Testis (tissue), 3 donors: ENCODE data around the gene GNAT1. TPM values are rescaled to one million over a fixed set of nuclear protein-coding genes. Genes with fewer than 3 reads are reported as not detected.

Experiments used
- DNase-seq: peaks from one replicate; pipeline ENCODE4 v3.0.0-alpha.2; 2019
- H3K27ac ChIP-seq, 2 donors: fragments of 200-600 bp; sonication (generic); one replicate each; pipeline ENCODE4 v1.5.1; 2019
- H3K27me3 ChIP-seq: fragments of 200-600 bp; sonication (generic); one replicate; pipeline ENCODE4 v1.5.1; 2019
- H3K36me3 ChIP-seq: fragments of 200-600 bp; sonication (generic); one replicate; pipeline ENCODE4 v1.5.1; 2017; ENCODE audit warnings: low read depth; ENCODE audit errors: missing control alignments
- H3K4me1 ChIP-seq: fragments of 200-600 bp; sonication (generic); one replicate; pipeline ENCODE4 v1.5.1; 2019
- H3K4me3 ChIP-seq, 2 donors: fragments of 200-600 bp; sonication (generic); one replicate each; pipeline ENCODE4 v1.5.1; 2017 to 2019
- H3K9me3 ChIP-seq: fragments of 200-600 bp; sonication (generic); one replicate; pipeline ENCODE4 v1.5.1; 2017
- POLR2A ChIP-seq: fragments of 450-650 bp; IDR thresholded peaks from one replicate; pipeline ENCODE4 v1.6.1; 2017; ENCODE audit warnings: antibody characterized with exemption, mild to moderate bottlenecking, moderate library complexity
- WGBS, 2 donors: methylation state at CpG; one replicate each; pipeline ENCODE4 v1.1.5; 2018; 5-methylcytosine and 5-hydroxymethylcytosine counted together
- intact Hi-C: fragments of 100-400 bp; cut with DNase I; formaldehyde crosslinking; loops from one replicate; pipeline ENCODE4 v1.15.1; 2023; ENCODE audit warnings: low total_unique reads
- polyA plus RNA-seq: library from polyadenylated mRNA; stranded (reverse); fragments of 350-450 nt; fragmentation: Illumina TruSeq; extraction: RNeasy Lipid Tissue Mini Kit (QIAGEN cat#74804); gene quantifications from one replicate; pipeline ENCODE4 v1.2.3, GENCODE V29; 2014; ENCODE audit warnings: low read depth, low replicate concordance; ENCODE audit not compliant: insufficient read depth
- total RNA-seq, 2 donors: library from RNA; depleted of rRNA; stranded (reverse); fragments of >200 nt; gene quantifications; one replicate each; pipeline ENCODE4 v1.2.3, GENCODE V29; 2016
- TF ChIP-seq, protein P1 (sequence below), 3 experiments: fragments of 450-650 bp in 2 of 3; fragments of 200-600 bp in 1 of 3; sonication (generic) in 1 of 3; IDR thresholded peaks; one replicate each; pipeline ENCODE4 v1.5.1; 2016 to 2019; ENCODE audit warnings: antibody characterized with exemption in 3 of 3, mild to moderate bottlenecking in 2 of 3, moderate library complexity in 1 of 3

Gene GNAT1
- total and polyA plus RNA-seq, 3 donors from 2014 or later = 0.93 to 2.3 (median 1.2) TPM

- Histone ChIP-seq H3K27me3 (no peaks in the 10 kb centered on the region), H3K4me3 (no peak overlapping the region), H3K9me3 (no peaks in the 10 kb centered on the region), H3K36me3 (no peaks in the 10 kb centered on the region), H3K27ac (no peak overlapping the region), H3K4me1 (no peaks in the 10 kb centered on the region)
- TF ChIP-seq POLR2A = no peak
- TF ChIP-seq, protein P1, sequence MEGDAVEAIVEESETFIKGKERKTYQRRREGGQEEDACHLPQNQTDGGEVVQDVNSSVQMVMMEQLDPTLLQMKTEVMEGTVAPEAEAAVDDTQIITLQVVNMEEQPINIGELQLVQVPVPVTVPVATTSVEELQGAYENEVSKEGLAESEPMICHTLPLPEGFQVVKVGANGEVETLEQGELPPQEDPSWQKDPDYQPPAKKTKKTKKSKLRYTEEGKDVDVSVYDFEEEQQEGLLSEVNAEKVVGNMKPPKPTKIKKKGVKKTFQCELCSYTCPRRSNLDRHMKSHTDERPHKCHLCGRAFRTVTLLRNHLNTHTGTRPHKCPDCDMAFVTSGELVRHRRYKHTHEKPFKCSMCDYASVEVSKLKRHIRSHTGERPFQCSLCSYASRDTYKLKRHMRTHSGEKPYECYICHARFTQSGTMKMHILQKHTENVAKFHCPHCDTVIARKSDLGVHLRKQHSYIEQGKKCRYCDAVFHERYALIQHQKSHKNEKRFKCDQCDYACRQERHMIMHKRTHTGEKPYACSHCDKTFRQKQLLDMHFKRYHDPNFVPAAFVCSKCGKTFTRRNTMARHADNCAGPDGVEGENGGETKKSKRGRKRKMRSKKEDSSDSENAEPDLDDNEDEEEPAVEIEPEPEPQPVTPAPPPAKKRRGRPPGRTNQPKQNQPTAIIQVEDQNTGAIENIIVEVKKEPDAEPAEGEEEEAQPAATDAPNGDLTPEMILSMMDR (IDR thresholded peaks at IDR 0.05) = no peak
- intact Hi-C loops = no loop called here
- 75 to 80% methylated on average over 8 of the region's 8 CpGs for WGBS, 2 donors
- DNase-seq = no peak
Measured at GRCh38 chr3:50172626-50173220, 18.7 kb upstream of the GNAT1 start.

- no peak for TF ChIP-seq POLR2A
- intact Hi-C loops = no loop called here
- no peaks in the 10 kb centered on the region for H3K27me3 ChIP-seq
- WGBS, 2 donors = 67 to 79% methylated on average over 10 to 29 of the region's 29 CpGs
- H3K4me3 ChIP-seq = no peak overlapping the region
- H3K9me3 ChIP-seq = no peaks in the 10 kb centered on the region
- no peaks in the 10 kb centered on the region for H3K4me1 ChIP-seq
- DNase-seq = no peak
- H3K27ac ChIP-seq = no peak overlapping the region
- no peaks in the 10 kb centered on the region for H3K36me3 ChIP-seq
Measured at GRCh38 chr3:50173685-50174516, 17.5 kb upstream of the GNAT1 start.

GRCh38 chr3:50174517-50174895 is 16.9 kb upstream of the GNAT1 start:
- Histone ChIP-seq H3K27me3 (no peaks in the 10 kb centered on the region), H3K9me3 (no peaks in the 10 kb centered on the region), H3K4me1 (no peaks in the 10 kb centered on the region), H3K36me3 (no peaks in the 10 kb centered on the region), H3K27ac (no peak overlapping the region), H3K4me3 (no peak overlapping the region)
- intact Hi-C loops = no loop called here
- no peak for TF ChIP-seq POLR2A
- TF ChIP-seq, protein P1 (IDR thresholded peaks at IDR 0.05) = no peak
- no peak for DNase-seq
- 93 to 96% methylated on average over 6 to 7 of the region's 7 CpGs for WGBS, 2 donors

DNA sequence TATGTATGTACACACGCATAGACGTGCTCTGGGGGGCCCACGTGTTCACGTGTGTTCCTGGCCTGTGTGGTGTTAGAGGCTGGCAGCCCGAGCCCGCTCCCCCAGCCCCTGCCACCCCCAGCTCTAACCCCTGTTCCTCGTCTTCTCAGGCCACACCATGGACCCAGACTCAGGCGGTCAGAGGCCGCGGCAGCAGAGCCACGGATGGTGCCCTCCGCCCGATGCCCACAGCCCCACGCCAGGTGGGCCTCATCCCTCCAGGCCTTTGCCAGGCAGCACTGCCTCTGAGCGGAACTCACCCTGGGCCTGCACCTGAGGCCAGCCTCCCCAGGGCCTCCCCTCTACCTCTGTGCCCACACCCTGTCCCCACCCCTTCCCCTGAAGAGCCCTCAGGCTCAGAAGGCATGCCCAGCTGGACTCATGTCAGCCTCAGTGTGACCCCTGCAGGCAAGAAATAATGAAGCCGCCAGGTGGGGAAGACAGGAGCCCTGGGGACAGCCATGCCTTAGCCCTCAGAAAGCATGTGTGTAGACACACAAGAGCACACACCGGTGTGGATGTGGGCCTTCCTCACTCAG is 16.4 kb upstream of the GNAT1 start:
- 94% methylated on average over 15 to 17 of the region's 17 CpGs for WGBS, 2 donors
- intact Hi-C loops = no loop called here
- Histone ChIP-seq H3K36me3 (no peaks in the 10 kb centered on the region), H3K4me1 (no peaks in the 10 kb centered on the region), H3K27ac (no peak overlapping the region), H3K27me3 (no peaks in the 10 kb centered on the region), H3K9me3 (no peaks in the 10 kb centered on the region), H3K4me3 (no peak overlapping the region)
- DNase-seq = no peak
- TF ChIP-seq, protein P1 (IDR thresholded peaks at IDR 0.05) = no peak
- TF ChIP-seq POLR2A = no peak

DNA sequence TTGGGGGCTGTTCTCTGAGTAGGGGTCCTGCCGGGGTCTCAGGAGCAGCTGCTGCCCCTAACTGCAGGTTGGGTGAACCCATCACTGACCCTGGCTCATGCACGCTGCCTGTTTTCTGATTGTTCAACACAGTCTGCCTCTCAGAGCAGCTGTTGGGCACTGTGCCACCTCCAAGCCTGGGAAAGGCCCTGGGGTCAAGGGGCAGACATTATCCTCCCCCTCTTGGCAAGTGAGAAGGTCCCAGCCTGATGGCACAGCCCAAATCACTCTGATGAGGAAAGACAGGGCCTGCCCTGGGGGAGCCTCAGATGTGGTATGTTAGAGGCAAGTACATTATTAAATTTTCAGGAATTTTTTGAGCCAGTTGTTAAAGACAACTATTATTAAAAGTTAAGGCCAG is 14.1 kb upstream of the GNAT1 start:
- whole genome bisulfite sequencing, 2 donors = 57% methylated on average over 2 of the region's 2 CpGs; no CpG with 5 or more reads in 1 of the 2 donors
- intact Hi-C loops = no loop called here
- Histone ChIP-seq H3K9me3 (no peaks in the 10 kb centered on the region), H3K4me3 (no peak overlapping the region), H3K27ac (no peak overlapping the region), H3K4me1 (no peaks in the 10 kb centered on the region), H3K27me3 (no peaks in the 10 kb centered on the region), H3K36me3 (no peaks in the 10 kb centered on the region)
- TF ChIP-seq, protein P1 (IDR thresholded peaks at IDR 0.05) = no peak
- TF ChIP-seq POLR2A = no peak
- DNase-seq = no peak
